GM21717 (cell line): ENCODE data around the gene CXorf66.
"Not testable (repeated sequence)": the region's sequence is repeated elsewhere in the genome, so short reads cannot be mapped to it uniquely, and the experiment has no call there.

ENCODE experiments used
- ATAC-seq: cut with Tn5 transposase; IDR thresholded peaks from one replicate; pipeline ENCODE4 v1.9.1; 2021; ENCODE audit warnings: mild to moderate bottlenecking, moderate library complexity; ENCODE audit not compliant: unreplicated experiment

Gene CXorf66

GRCh38 chrX:139965421-139965820 is at the start of gene CXorf66:
CXorf66 (minus strand) TSS chrX:139965521; CDS start chrX:139965496, 25 bp downstream.
- ATAC-seq, result no peak

DNA sequence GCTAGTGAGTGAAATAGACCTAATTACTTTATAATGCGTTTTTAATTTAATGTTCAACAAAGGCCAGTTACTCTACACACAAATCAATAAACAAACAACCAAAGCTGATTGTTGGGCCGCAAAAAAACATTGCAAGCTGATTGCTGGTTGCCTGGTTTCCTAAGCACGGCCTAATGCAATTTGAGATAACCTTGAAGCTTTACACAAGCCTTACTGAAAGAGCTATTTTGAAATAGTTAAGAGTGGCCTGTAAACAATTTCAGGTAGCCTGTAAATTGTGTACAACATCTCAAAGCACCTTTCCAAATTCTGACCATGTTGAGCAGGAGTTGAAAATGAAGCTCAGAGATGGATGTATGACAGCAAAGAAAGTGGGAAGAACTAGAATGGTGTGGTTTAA is 17.5 kb upstream of the CXorf66 start:
- ATAC-seq, result no peak

DNA sequence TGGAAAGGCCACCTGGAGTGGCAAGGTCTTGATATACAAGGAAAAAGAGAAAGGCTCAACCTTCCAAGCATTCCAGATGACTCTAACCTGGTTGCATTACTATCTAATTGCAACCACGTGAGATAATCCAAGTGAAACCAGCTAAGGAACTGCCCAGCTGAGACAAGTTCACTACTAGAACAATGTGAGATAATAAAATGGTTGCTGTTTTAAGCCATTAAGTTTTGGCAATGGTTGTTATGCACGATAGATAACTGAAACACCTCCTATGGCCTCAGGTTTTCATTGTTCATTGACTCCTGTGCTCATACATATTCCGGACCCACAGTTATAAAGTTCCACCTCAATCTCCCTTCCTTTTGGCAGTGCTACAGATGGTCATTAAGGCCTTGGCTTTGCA is 9.2 kb upstream of the CXorf66 start:
- ATAC-seq, result no peak

GRCh38 chrX:139972629-139973624 is 7.6 kb upstream of the CXorf66 start:
- no peak for ATAC-seq

DNA sequence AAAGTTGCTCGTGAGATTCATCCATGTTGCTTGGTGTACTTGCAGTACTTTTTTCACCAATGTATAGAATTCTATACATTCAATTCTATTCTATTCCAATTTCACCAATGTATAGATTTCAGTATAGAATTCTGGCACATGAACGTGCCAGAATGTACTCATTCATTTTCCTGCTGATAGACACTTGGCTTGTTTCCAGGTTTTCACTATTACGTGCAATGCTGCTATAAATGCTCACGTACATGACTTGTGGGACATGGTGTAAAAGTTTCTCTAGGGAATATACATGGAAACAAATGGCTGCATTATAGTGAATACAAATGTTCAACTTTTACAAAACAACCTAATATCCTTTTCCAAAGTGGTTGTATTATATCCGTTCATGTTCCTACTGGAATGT is 6.8 kb upstream of the CXorf66 start:
- no peak for ATAC-seq

DNA sequence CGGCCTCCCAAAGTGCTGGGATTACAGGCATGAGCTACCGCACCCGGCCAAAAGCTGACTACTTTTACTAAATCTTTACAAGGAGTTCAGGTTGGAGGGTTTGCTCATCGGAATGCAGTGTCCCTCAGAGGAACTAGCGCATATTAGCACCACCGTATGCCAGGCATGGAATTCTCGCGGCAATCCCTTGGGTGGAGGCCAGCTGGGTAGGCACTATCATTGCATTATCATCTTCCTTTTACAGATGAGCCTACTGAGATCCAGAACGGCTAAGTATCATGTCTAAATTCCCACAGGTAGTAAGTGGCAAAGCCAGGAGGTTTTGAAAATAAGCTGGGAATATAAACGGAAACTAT is 6.1 kb upstream of the CXorf66 start:
- ATAC-seq, result no peak

- no peak for ATAC-seq
Measured at GRCh38 chrX:139969286-139969685, 4.0 kb upstream of the CXorf66 start.

DNA sequence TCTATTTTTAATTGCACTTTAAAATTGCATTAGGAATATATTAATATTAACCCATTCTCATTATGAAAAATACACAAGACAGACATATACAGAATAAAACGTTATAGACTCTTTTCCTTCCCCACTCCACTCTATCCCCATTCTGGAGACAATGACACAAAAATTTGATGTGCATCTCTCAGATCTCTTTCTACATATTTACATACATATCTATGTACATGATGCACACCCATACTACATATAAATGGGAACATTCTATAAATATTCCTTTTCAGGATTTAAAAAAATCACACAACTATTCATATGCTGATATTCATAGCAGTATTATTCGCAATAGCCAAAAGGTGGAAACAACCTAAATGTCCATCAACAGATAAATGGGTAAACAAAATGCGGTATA is 2.4 kb upstream of the CXorf66 start:
- no peak for ATAC-seq

GRCh38 chrX:139967300-139967699 is 2.0 kb upstream of the CXorf66 start:
- ATAC-seq, result no peak

DNA sequence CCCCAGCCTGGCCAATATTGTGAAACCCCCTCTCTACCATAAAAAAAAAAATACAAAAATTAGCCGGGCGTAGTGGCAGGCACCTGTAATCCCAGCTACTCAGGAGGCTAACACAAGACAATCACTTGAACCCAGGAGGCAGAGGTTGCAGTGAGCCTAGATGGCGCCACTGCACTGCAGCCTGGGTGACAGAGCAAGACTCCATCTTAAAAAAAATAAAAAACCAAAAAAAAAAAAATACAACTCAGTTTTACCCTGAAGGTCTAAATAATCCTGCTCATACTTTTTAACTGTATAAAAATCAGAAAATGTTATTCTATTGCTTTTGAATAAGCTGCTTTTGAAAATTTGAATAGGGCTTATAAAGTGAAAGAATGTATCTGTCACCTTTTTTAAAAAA is 838 bp upstream of the CXorf66 start:
- ATAC-seq, result not testable (repeated sequence)

- not testable (repeated sequence) for ATAC-seq
Measured at GRCh38 chrX:139961091-139961490, 4.2 kb downstream of the CXorf66 start.

DNA sequence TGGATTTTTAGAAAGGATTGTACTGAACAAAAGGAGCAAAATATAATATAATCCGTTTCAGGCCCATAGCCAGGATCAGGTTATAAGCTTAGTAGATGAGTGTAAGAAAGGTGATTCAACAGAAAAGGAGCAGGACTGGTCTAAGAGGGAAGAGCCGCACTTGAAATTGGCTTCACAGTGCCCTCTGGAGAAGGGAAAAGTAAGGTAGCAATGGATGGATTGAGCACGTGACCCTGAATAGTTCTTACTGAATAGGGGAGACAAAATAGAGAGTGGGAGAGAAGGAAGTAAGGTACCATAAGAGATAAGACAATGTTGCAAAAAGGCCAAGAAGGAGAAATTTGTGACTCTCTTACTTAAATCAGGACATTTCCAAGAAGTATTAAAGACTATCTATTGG is 15.6 kb downstream of the CXorf66 start:
- no peak for ATAC-seq

GRCh38 chrX:139945075-139945474 is 20.2 kb downstream of the CXorf66 start:
- ATAC-seq, result no peak

DNA sequence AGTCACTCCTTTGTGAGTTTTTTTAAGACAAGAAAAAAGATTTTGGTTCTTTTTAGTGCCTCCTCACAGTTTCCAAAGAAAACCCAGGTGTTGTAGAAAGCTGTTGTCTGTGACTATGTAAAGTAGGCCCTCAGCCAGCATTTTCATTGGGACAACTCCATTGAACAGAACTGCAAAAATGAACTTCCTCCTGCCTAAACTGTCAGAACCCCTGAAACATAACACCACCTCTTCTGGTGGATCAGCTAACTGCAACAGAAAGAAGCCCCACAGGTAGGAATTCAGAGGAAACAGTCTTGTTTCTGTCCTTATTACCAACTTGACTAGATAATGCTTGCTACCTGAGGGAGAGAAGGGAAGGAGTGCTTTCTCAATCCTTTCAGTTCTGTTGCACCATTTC is 29.1 kb downstream of the CXorf66 start:
- ATAC-seq, result no peak

DNA sequence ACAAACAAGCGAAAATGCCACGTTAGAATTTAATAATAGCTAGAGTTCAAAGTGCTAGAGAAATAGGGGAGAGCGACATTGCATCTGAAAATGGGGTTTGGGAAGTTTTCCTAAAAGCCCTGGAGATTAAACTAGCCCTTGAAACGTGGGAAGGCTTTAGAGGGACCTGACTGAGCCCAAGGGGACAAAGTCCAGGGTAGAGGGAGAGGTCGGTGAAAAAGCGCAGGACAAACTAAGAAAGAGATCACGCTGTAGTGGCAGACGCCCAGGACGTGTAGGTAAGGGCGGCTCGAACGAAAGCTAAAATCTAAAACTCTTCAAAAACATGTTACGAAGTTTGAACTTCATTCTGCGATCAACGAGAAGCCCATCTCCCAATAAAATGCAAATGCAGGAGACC is 31.4 kb downstream of the CXorf66 start:
- ATAC-seq, result no peak

DNA sequence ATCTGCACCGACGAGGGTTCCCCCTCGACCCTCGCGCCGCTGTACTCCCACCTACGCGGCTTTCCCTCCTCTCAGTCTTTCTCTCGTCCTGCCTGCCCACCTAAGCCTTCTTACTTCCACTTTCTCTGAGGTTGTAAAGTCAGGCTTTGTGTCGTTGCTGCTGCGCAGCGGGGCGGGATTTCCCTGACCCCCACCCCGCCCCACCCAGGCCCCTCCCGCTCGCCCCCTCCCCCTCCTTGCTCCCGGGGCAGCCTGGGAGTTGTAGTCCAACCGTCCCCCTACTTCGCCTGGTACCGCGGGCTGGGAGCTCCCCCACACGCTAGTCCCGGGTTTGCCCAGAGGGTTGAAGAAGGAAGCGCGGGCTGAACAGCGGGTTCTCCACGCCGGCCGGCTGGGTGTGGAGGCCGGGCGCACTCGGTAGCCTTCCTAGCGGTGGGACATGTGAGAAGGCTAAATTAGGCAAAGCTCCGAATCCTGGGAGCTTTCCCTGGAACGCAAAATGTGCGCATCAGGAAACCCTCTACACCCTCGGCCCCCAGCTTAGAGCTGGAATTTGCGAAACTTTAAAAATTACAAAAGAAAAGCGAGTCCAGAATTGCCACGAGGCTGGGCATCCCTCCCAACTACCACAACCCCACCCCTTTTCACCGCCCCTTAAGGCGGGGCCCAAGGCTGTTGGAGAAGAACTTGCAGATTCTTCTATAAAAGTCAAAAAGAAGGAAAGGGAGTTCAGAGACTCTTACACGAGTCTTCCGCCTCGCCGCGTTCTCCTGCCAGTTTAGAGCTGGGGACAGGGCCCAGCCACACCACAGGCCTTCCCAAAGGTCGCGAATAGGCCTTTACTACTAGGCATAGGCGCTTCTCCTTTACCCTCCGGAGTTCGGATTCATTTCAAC is 32.2 kb downstream of the CXorf66 start, which contains the start of gene ATP11C:
TSS of gene ATP11C (minus strand) at position 153 of the 896 bp plus-strand sequence. CDS start 1,011 bp downstream, outside the sequence.
- ATAC-seq, result peak; percentile 79

- peak; percentile 43 for ATAC-seq
Measured at GRCh38 chrX:139932073-139932900, 33.0 kb downstream of the CXorf66 start.

GRCh38 chrX:139931646-139932072 is 33.7 kb downstream of the CXorf66 start:
- ATAC-seq, result no peak

DNA sequence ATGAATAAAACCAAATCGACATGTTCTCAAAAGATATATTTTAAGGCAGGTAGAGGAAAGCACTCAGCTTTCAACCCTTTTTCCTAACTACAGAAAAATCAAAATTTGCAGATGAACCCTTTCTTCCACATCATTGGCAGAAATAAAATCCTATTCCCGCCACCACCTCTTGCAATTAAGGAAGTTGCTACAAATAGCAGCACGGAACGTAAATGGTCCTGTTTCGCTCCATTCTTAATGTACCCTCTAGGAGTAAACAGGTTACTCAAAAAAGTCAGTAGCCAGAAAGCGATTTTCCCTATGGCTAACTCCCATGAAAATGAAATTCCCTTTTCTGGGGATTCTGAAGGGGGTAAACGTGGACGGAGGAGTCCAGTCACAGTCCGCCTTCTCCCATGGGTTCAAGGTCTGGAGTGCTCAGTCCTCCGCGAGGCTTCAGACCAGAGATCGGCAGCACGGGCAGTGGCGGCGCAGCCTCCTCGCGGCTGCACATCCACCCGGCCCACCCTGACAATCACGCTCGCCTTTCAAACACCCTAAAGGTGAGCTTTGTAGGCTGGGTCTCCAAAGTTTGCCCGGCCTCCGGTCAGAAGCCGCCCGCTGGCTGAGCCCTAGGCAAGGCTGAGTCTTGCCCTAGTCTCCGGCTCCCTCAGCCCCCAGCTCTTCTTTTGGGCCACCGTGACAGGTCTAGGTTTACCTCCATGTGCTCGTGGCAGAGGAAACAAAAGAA is 34.2 kb downstream of the CXorf66 start:
- ATAC-seq, result no peak

- no peak for ATAC-seq
Measured at GRCh38 chrX:139930401-139930800, 34.9 kb downstream of the CXorf66 start.
